Measurements from ENCODE around the gene KRT16. TPM values are rescaled to one million over a fixed set of nuclear protein-coding genes. Genes with fewer than 3 reads are reported as not detected.

KRT16 gene
- total and polyA plus RNA-seq, 2 donors (not counting 3 experiments of a cell fraction or from before 2014, with no cell fraction given): not detected

DNA sequence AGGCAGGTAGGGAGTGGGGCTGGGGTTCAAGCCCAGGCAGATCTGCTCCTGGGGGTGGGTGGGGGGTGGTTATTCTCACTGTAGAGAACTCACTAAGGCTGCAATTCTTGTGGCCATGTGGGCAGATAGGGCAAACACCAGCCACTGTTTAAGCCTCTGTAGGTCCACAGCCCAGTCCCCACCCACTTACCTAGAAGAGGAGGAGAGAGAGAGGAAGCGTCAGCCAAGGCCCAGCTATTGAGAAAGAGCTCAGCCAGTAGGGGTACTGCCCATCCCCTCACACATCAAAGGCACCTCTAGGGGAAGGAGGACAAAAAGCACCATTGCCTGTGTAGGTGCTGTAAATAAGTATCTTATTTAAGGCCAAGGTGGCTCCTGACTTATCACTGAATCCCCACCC lies 12.9 kb downstream of the KRT16 start:
- Histone ChIP-seq H3K9me1 (replicated peaks; ENCODE audit: control insufficient read depth, extremely low read depth, insufficient read depth, low read length) (no peaks in the 10 kb centered on the region), H3K27me3 (ENCODE audit: control insufficient read depth in 2 of 2, insufficient read depth in 2 of 2, low read length in 2 of 2) (peaks cover 7 to 11% of the 10 kb centered on the region in 2 experiments), H2AFZ (ENCODE audit: low read depth, low read length) (no peak overlapping the region), H3K36me3 (ENCODE audit: control insufficient read depth in 2 of 2, extremely low read depth in 1 of 2, insufficient read depth in 2 of 2, low read length in 2 of 2) (no peaks in the 10 kb centered on the region), H3K4me1 (ENCODE audit: control insufficient read depth, extremely low read depth, insufficient read depth, low read length) (no peaks in the 10 kb centered on the region), H3K27ac (ENCODE audit: insufficient read depth, low read depth, low read length) (no peak overlapping the region), H3K4me3 (replicated peaks in 1 of 3; ENCODE audit: insufficient read depth in 1 of 3, low read depth in 1 of 3, low read length in 3 of 3) (no peak overlapping the region), H3K9ac (replicated peaks; ENCODE audit: extremely low read depth, insufficient read depth, low read length) (no peak overlapping the region), H3K79me2 (ENCODE audit: control insufficient read depth, insufficient read depth, low read length) (no peaks in the 10 kb centered on the region), H3K9me3 (replicated peaks; ENCODE audit: control insufficient read depth, insufficient read depth, low read length) (no peaks in the 10 kb centered on the region), H3K4me2 (ENCODE audit: insufficient read depth, low read length) (no peak overlapping the region), H4K20me1 (replicated peaks; ENCODE audit: control insufficient read depth, extremely low read depth, insufficient read depth, low read length) (no peaks in the 10 kb centered on the region)
- dilution Hi-C loops (cut with MboI; ENCODE audit: extremely low pct_ligation_motif_present, low sequenced_read_pairs) (no loop called here), intact Hi-C loops (cut with micrococcal nuclease) (no loop called here)
- no TSS peak for BruUV-seq (replicated peaks)
- TF ChIP-seq MYC (IDR thresholded peaks at IDR 0.05; ENCODE audit: low read depth, low read length): no peak
- no peak for TF ChIP-seq EZH2 (IDR thresholded peaks at IDR 0.05; ENCODE audit: borderline replicate concordance, low read depth, low read length, severe bottlenecking)
- TF ChIP-seq, protein P1, sequence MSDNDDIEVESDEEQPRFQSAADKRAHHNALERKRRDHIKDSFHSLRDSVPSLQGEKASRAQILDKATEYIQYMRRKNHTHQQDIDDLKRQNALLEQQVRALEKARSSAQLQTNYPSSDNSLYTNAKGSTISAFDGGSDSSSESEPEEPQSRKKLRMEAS (IDR thresholded peaks at IDR 0.05; ENCODE audit: insufficient read depth, insufficient read length): no peak
- TF ChIP-seq GATA2 (IDR thresholded peaks at IDR 0.05; ENCODE audit: insufficient read depth, insufficient read length, low read depth, low read length): no peak
- no peak for TF ChIP-seq JUN (IDR thresholded peaks at IDR 0.05; ENCODE audit: borderline replicate concordance, insufficient read depth, insufficient read length, low read depth)
- TF ChIP-seq POLR2AphosphoS5 (IDR thresholded peaks at IDR 0.05; ENCODE audit: insufficient read depth, low read depth, low read length): no peak
- no peak for TF ChIP-seq FOS (IDR thresholded peaks at IDR 0.05; ENCODE audit: borderline replicate concordance, insufficient read depth, low read length)
- TF ChIP-seq, protein P2, sequence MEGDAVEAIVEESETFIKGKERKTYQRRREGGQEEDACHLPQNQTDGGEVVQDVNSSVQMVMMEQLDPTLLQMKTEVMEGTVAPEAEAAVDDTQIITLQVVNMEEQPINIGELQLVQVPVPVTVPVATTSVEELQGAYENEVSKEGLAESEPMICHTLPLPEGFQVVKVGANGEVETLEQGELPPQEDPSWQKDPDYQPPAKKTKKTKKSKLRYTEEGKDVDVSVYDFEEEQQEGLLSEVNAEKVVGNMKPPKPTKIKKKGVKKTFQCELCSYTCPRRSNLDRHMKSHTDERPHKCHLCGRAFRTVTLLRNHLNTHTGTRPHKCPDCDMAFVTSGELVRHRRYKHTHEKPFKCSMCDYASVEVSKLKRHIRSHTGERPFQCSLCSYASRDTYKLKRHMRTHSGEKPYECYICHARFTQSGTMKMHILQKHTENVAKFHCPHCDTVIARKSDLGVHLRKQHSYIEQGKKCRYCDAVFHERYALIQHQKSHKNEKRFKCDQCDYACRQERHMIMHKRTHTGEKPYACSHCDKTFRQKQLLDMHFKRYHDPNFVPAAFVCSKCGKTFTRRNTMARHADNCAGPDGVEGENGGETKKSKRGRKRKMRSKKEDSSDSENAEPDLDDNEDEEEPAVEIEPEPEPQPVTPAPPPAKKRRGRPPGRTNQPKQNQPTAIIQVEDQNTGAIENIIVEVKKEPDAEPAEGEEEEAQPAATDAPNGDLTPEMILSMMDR (IDR thresholded peaks at IDR 0.05; ENCODE audit: extremely low read depth in 1 of 2, insufficient read depth in 1 of 2, low read depth in 1 of 2, low read length in 2 of 2): no peak
- no peak for TF ChIP-seq POLR2A (IDR thresholded peaks at IDR 0.05; ENCODE audit: low read depth, low read length)
- POLR2A ChIA-PET: no interaction called here
- DNase-seq (ENCODE audit: low read depth, low spot score) (no peak), FAIRE-seq (no peak)
- CTCF ChIA-PET: interaction anchor here (1.1 kb wide), 1 partner anchor 21 kb away, joined by 3 read pairs; no protein-coding TSS in a partner anchor
